OCI-LY7 (cell line): ENCODE data around the gene HS2ST1. TPM values are rescaled to one million over a fixed set of nuclear protein-coding genes. Genes with fewer than 3 reads are reported as not detected.
A peak's percentile ranks its signal among the peaks of the same experiment; 100 is the strongest.

Experiments
- BruUV-seq: library from RNA; stranded (reverse); fragments of 400-500 nt; replicated peaks from 2 replicates; lab custom pipeline; 2021; lab: Mats Ljungman, UMichigan
- CTCF ChIA-PET: fragments of 300-600 bp; sonication (Branson Sonifier 250); formaldehyde crosslinking; loops from one replicate; lab custom pipeline; 2022; ENCODE audit warnings: antibody characterized with exemption; ENCODE audit not compliant: unreplicated experiment; lab: Charles Lee
- POLR2A ChIA-PET: fragments of 300-600 bp; sonication (Branson Sonifier 250); formaldehyde crosslinking; loops from one replicate; lab custom pipeline; 2022; ENCODE audit warnings: antibody characterized with exemption; lab: Charles Lee
- DNase-seq: peaks from one replicate; pipeline ENCODE4 v3.0.0-alpha.2; 2015; ENCODE audit warnings: low spot score
- H2AFZ ChIP-seq: fragments of 200-600 bp; sonication (generic), shearing (Covaris generic); 2 replicates; pipeline ENCODE4 v1.6.1; 2014; ENCODE audit warnings: mild to moderate bottlenecking, antibody characterized with exemption, low read length, moderate library complexity
- H3K27ac ChIP-seq: fragments of 200-600 bp; sonication (generic); 2 replicates; pipeline ENCODE4 v1.5.1; 2014; ENCODE audit warnings: mixed run types, low read depth, mild to moderate bottlenecking, moderate library complexity, low read length, inconsistent platforms; ENCODE audit not compliant: poor library complexity, severe bottlenecking
- H3K36me3 ChIP-seq: fragments of 200-600 bp; sonication (generic); 2 replicates; pipeline ENCODE4 v1.6.1; 2014; ENCODE audit warnings: mild to moderate bottlenecking, antibody characterized with exemption, low read length, moderate library complexity, mixed read lengths; ENCODE audit not compliant: insufficient read depth
- H3K4me1 ChIP-seq: fragments of 200-600 bp; sonication (generic); 2 replicates; pipeline ENCODE4 v1.5.1; 2014; ENCODE audit warnings: mild to moderate bottlenecking, low read length; ENCODE audit not compliant: insufficient read depth, poor library complexity, severe bottlenecking
- H3K4me2 ChIP-seq: fragments of 200-600 bp; sonication (generic); 2 replicates; pipeline ENCODE4 v1.6.1; 2014; ENCODE audit warnings: mild to moderate bottlenecking, low read length
- H3K4me3 ChIP-seq: fragments of 200-600 bp; sonication (generic); 2 replicates; pipeline ENCODE4 v1.5.1; 2014; ENCODE audit warnings: mild to moderate bottlenecking, low read depth, low read length; ENCODE audit not compliant: poor library complexity, severe bottlenecking
- H3K79me2 ChIP-seq: fragments of 200-600 bp; sonication (generic); 2 replicates; pipeline ENCODE4 v1.6.1; 2016; ENCODE audit warnings: low read depth, mild to moderate bottlenecking, low read length, moderate library complexity, mixed read lengths; ENCODE audit not compliant: insufficient read depth
- H3K9me2 ChIP-seq: fragments of 200-600 bp; sonication (generic); 2 replicates; pipeline ENCODE4 v1.6.1; 2016; ENCODE audit warnings: mild to moderate bottlenecking, low read length, mixed read lengths; ENCODE audit not compliant: insufficient read depth
- H3K9me3 ChIP-seq: fragments of 200-600 bp; sonication (generic); 2 replicates; pipeline ENCODE4 v1.6.1; 2014; ENCODE audit warnings: mild to moderate bottlenecking, mixed run types, low read length, mixed read lengths
- H4K20me1 ChIP-seq: fragments of 200-600 bp; sonication (generic); 2 replicates; pipeline ENCODE4 v1.6.1; 2014; ENCODE audit warnings: mild to moderate bottlenecking, antibody characterized with exemption, low read length, moderate library complexity, mixed read lengths; ENCODE audit not compliant: insufficient read depth
- EZH2phosphoT487 ChIP-seq: fragments of 200-600 bp; sonication (generic); IDR thresholded peaks from 2 replicates; pipeline ENCODE4 v1.6.1; 2018; ENCODE audit warnings: low read depth, borderline replicate concordance, mild to moderate bottlenecking, mixed run types, antibody characterized with exemption, low read length, moderate library complexity, mixed read lengths
- intact Hi-C: fragments of 100-400 bp; cut with micrococcal nuclease; formaldehyde crosslinking; loops from one replicate; pipeline ENCODE4 v1.10.0; 2022; ENCODE audit not compliant: unreplicated experiment
- total RNA-seq, 2 experiments: library from RNA; depleted of rRNA in 1 of 2; stranded (reverse); fragments of >200 nt in 1 of 2; shearing (Covaris generic) in 1 of 2; gene quantifications; 2 replicates each; pipeline ENCODE4 v1.2.3, GENCODE V29; 2014 to 2022
- TF ChIP-seq, protein P1 (sequence below): fragments of 200-600 bp; sonication (generic); conservative IDR thresholded peaks from 2 replicates; pipeline ENCODE4 v1.5.1; 2014; ENCODE audit warnings: mild to moderate bottlenecking, antibody characterized with exemption, low read length, moderate library complexity, mixed read lengths

HS2ST1 gene
- total RNA-seq, 2 experiments from 2014 or later = 20.9 to 63.7 TPM

DNA sequence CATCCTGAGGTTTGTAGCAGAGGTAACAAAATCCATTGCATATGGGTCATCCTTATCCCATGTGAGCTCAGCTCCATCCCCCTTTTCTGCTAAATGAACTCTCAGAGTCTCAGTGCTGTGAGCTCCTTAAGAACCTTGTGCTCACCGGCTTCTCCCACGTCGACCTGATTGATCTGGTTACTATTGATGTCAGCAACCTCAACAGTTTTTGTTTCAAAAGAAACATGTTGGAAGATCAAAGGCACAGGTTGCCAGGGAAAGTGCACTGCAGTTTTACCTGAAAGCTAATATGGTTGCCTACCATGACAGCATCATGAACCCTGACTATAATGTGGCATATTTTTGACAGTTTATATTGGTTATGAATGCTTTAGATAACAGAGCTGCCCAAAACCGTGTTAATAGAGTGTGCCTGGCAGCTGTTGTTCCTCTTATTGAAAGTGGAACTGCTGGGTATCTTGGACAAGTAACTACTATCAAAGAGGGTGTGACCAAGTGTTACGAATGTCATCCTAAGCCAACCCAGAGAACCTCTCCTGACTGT is 131.4 kb downstream of the HS2ST1 start:
- POLR2A ChIA-PET = interaction anchor here (0.7 to 4.0 kb wide), 9 partner anchors 8 to 131 kb away, joined by 3 to 27 read pairs (median 6); partner anchors contain the start of genes HS2ST1 and SELENOF
- H3K4me2 ChIP-seq = peak overlapping the region; percentile 44

DNA sequence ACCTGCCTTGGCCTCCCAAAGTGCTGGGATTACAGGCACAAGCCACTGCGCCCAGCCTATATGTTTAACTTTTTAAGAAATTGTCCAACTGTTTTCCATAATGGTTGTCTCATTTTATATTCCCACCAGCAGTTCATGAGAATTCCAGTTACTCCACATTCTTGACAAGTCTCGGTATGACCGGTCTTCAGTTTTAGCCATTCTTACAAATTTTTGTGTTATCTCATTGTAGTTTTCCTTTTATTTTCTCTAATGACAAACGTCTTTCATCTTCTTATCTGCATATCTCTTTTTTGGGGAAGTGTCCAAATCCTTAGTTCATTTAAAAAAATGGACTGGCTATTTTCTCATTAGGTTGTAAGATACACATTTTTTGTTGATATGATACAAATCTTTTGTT is 132.5 kb downstream of the HS2ST1 start:
- intact Hi-C loops = no loop called here
- ChIA-PET CTCF (no interaction called here), POLR2A (interaction anchor here (0.6 to 4.0 kb wide), 3 partner anchors 12 to 80 kb away, joined by 3 to 27 read pairs (median 6); no protein-coding TSS in a partner anchor)
- TF ChIP-seq, protein P1, sequence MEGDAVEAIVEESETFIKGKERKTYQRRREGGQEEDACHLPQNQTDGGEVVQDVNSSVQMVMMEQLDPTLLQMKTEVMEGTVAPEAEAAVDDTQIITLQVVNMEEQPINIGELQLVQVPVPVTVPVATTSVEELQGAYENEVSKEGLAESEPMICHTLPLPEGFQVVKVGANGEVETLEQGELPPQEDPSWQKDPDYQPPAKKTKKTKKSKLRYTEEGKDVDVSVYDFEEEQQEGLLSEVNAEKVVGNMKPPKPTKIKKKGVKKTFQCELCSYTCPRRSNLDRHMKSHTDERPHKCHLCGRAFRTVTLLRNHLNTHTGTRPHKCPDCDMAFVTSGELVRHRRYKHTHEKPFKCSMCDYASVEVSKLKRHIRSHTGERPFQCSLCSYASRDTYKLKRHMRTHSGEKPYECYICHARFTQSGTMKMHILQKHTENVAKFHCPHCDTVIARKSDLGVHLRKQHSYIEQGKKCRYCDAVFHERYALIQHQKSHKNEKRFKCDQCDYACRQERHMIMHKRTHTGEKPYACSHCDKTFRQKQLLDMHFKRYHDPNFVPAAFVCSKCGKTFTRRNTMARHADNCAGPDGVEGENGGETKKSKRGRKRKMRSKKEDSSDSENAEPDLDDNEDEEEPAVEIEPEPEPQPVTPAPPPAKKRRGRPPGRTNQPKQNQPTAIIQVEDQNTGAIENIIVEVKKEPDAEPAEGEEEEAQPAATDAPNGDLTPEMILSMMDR = no peak
- no peak for TF ChIP-seq EZH2phosphoT487
- no TSS peak for BruUV-seq
- no peaks in the 10 kb centered on the region for H3K9me2 ChIP-seq
- H4K20me1 ChIP-seq = no peaks in the 10 kb centered on the region
- H3K36me3 ChIP-seq = peaks cover 41% of the 10 kb centered on the region
- DNase-seq = no peak
- H3K4me2 ChIP-seq = no peak overlapping the region
- no peak overlapping the region for H3K27ac ChIP-seq
- H3K4me1 ChIP-seq = peaks cover 75% of the 10 kb centered on the region
- peaks cover 26% of the 10 kb centered on the region for H3K9me3 ChIP-seq
- peaks cover 98% of the 10 kb centered on the region for H3K79me2 ChIP-seq
- no peak overlapping the region for H2AFZ ChIP-seq
- no peak overlapping the region for H3K4me3 ChIP-seq

More for the DNA sequence above, 131.4 kb downstream of the HS2ST1 start:
- no peak overlapping the region for H2AFZ ChIP-seq
- peak overlapping the region; percentile 46 for H3K27ac ChIP-seq
- DNase-seq = peak; percentile 48
- H3K4me3 ChIP-seq = no peak overlapping the region
- peaks cover 72% of the 10 kb centered on the region for H3K4me1 ChIP-seq
- TF ChIP-seq, protein P1 = no peak
- TF ChIP-seq EZH2phosphoT487 = no peak
- peaks cover 100% of the 10 kb centered on the region for H3K79me2 ChIP-seq
- peaks cover 26% of the 10 kb centered on the region for H3K9me3 ChIP-seq
- peaks cover 41% of the 10 kb centered on the region for H3K36me3 ChIP-seq
- intact Hi-C loops = no loop called here
- H3K9me2 ChIP-seq = no peaks in the 10 kb centered on the region
- H4K20me1 ChIP-seq = no peaks in the 10 kb centered on the region
- CTCF ChIA-PET = no interaction called here
- BruUV-seq = no TSS peak

DNA sequence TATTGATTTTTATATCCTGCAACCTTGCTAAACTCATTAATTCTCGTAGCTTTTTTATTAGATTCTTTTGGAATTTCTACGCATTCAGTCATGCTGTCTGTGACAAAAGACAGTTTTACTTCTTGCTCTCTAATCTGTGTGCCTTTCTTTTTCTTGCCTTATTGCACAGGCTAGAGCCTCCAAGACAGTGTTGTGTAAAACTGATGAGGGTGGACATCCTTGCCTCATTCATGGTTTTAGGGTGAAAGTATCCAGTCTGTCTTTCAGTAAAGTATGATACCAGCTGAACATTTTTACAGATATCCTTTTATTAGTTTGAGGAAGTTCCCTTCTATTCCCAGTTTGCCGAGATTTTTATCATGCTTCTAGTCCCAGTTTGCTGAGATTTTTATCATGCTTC is 133.8 kb downstream of the HS2ST1 start:
- peaks cover 37% of the 10 kb centered on the region for H3K36me3 ChIP-seq
- CTCF ChIA-PET = no interaction called here
- no peak for DNase-seq
- intact Hi-C loops = no loop called here
- H3K4me3 ChIP-seq = no peak overlapping the region
- H3K79me2 ChIP-seq = peaks cover 97% of the 10 kb centered on the region
- peaks cover 26% of the 10 kb centered on the region for H3K9me3 ChIP-seq
- TF ChIP-seq EZH2phosphoT487 = no peak
- TF ChIP-seq, protein P1 = no peak
- no TSS peak for BruUV-seq
- H3K9me2 ChIP-seq = no peaks in the 10 kb centered on the region
- peaks cover 75% of the 10 kb centered on the region for H3K4me1 ChIP-seq
- no peak overlapping the region for H3K4me2 ChIP-seq
- no peaks in the 10 kb centered on the region for H4K20me1 ChIP-seq
- POLR2A ChIA-PET = interaction anchor here (4.7 kb wide), 1 partner anchor 11 kb away, joined by 29 read pairs; no protein-coding TSS in a partner anchor
- H2AFZ ChIP-seq = no peak overlapping the region
- no peak overlapping the region for H3K27ac ChIP-seq
